Body of pancreas (tissue), 4 donors: ENCODE results near the gene WDR86.

Experiments
- CTCF ChIP-seq, 7 experiments: fragments of 450-650 bp in 4 of 7; fragments of 200-600 bp in 3 of 7; sonication (generic) in 3 of 7; IDR thresholded peaks; one replicate each; pipeline ENCODE4 v1.5.1; 2016 to 2019; ENCODE audit warnings: antibody characterized with exemption in 7 of 7
- POLR2A ChIP-seq, 3 donors: fragments of 450-650 bp; IDR thresholded peaks; one replicate each; pipeline ENCODE4 v1.6.1; 2016; ENCODE audit warnings: antibody characterized with exemption in 3 of 3, mild to moderate bottlenecking in 2 of 3

GRCh38 chr7:151346470-151346769 is 63.4 kb downstream of the WDR86 start:
- no peak for TF ChIP-seq POLR2A (IDR thresholded peaks at IDR 0.05)
- TF ChIP-seq CTCF (IDR thresholded peaks at IDR 0.05) = no peak
